Measurements from ENCODE around the gene IL1RN.

The IL1RN gene

GRCh38 chr2:113127646-113128570 is 510 bp downstream of the IL1RN start:
- H3K27me3 Mint-ChIP-seq (ENCODE audit: low read depth): no peaks in the 10 kb centered on the region
- H3K4me3 Mint-ChIP-seq: no peak overlapping the region
- no peak for DNase-seq (ENCODE audit: low spot score)
- peaks cover 25% of the 10 kb centered on the region for H3K4me1 Mint-ChIP-seq (ENCODE audit: low read depth)
- H3K27ac Mint-ChIP-seq: no peak overlapping the region
- no peaks in the 10 kb centered on the region for H3K9me3 Mint-ChIP-seq
- H3K36me3 Mint-ChIP-seq (ENCODE audit: low read depth): no peaks in the 10 kb centered on the region

DNA sequence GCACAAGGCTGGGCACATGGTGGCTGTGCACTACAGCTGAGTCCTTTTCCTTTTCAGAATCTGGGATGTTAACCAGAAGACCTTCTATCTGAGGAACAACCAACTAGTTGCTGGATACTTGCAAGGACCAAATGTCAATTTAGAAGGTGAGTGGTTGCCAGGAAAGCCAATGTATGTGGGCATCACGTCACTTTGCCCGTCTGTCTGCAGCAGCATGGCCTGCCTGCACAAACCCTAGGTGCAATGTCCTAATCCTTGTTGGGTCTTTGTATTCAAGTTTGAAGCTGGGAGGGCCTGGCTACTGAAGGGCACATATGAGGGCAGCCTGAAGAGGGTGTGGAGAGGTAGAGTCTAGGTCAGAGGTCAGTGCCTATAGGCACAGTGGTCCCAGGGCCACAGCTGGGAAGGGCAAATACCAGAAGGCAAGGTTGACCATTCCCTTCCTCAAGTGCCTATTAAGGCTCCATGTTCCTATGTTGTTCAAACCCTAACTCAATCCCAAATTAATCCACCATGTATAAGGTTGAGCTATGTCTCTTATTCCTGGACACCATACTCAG is 2.2 kb downstream of the IL1RN start:
- no peaks in the 10 kb centered on the region for H3K27me3 Mint-ChIP-seq (ENCODE audit: low read depth)
- no peak overlapping the region for H3K27ac Mint-ChIP-seq
- no peak for DNase-seq (ENCODE audit: low spot score)
- H3K4me1 Mint-ChIP-seq (ENCODE audit: low read depth): peaks cover 21% of the 10 kb centered on the region
- H3K36me3 Mint-ChIP-seq (ENCODE audit: low read depth): no peaks in the 10 kb centered on the region
- no peaks in the 10 kb centered on the region for H3K9me3 Mint-ChIP-seq
- no peak overlapping the region for H3K4me3 Mint-ChIP-seq

- no peak for DNase-seq (ENCODE audit: low spot score)
These were observed 4.2 kb downstream of the IL1RN start for GRCh38 chr2:113131352-113132185.

GRCh38 chr2:113132414-113133021 is 5.1 kb downstream of the IL1RN start:
- DNase-seq (ENCODE audit: low spot score): no peak
- Mint-ChIP-seq H3K27me3 (ENCODE audit: low read depth) (no peaks in the 10 kb centered on the region), H3K27ac (no peak overlapping the region), H3K4me3 (no peak overlapping the region), H3K4me1 (ENCODE audit: low read depth) (peaks cover 16% of the 10 kb centered on the region), H3K36me3 (ENCODE audit: low read depth) (no peaks in the 10 kb centered on the region), H3K9me3 (no peaks in the 10 kb centered on the region)

More at GRCh38 chr2:113131352-113132185, 4.2 kb downstream of the IL1RN start:
- Mint-ChIP-seq H3K27ac (no peak overlapping the region), H3K4me3 (no peak overlapping the region), H3K4me1 (ENCODE audit: low read depth) (peaks cover 15% of the 10 kb centered on the region), H3K27me3 (ENCODE audit: low read depth) (no peaks in the 10 kb centered on the region), H3K9me3 (no peaks in the 10 kb centered on the region), H3K36me3 (ENCODE audit: low read depth) (no peaks in the 10 kb centered on the region)

DNA sequence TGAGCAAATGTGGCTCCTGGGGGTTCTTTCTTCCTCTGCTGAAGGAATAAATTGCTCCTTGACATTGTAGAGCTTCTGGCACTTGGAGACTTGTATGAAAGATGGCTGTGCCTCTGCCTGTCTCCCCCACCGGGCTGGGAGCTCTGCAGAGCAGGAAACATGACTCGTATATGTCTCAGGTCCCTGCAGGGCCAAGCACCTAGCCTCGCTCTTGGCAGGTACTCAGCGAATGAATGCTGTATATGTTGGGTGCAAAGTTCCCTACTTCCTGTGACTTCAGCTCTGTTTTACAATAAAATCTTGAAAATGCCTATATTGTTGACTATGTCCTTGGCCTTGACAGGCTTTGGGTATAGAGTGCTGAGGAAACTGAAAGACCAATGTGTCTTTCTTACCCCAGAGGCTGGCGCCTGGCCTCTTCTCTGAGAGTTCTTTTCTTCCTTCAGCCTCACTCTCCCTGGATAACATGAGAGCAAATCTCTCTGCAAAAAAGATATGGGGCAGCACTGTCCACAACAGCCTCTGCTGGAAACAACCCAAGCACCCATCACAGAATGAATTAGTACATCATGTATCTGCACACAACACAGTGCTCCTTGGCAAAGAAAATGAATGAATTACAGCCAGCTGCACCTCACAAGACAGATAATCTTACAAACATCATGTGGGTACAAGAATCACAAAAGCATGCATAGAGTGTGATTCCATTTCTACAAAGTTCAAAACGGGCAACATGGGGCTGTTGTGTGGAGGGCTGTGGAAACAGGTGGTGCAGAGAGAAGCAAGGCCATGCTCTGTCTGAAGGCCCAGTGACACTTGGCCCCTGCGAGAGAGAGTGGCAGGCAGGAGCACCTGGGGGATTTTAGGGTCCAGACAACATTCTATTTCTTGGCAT is 6.6 kb downstream of the IL1RN start:
- no peak for DNase-seq (ENCODE audit: low spot score)
- Mint-ChIP-seq H3K27ac (no peak overlapping the region), H3K9me3 (no peaks in the 10 kb centered on the region), H3K27me3 (ENCODE audit: low read depth) (no peaks in the 10 kb centered on the region), H3K4me3 (no peak overlapping the region), H3K36me3 (ENCODE audit: low read depth) (no peaks in the 10 kb centered on the region), H3K4me1 (ENCODE audit: low read depth) (peaks cover 27% of the 10 kb centered on the region)

DNA sequence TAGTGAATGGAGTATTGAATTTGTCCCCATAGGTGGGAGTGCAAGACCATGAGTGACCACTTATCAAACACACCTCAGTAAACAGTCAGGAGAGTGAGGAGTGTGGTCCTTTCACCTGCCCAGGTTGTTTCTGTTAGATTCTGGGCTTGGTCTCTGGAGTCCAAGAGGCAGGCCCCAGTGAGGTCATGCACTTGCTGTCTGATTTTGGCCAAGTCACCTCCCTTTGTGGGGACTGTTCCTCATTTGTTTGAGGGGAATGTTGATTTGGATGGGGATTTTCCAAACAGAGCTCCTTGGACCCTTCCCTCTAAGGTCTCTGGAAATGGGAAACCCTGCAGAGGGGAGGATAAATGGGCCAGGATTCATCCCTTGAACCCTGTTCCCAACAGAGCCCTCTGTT is 7.3 kb downstream of the IL1RN start:
- Mint-ChIP-seq H3K27ac (no peak overlapping the region), H3K36me3 (ENCODE audit: low read depth) (no peaks in the 10 kb centered on the region), H3K4me1 (ENCODE audit: low read depth) (peaks cover 28% of the 10 kb centered on the region), H3K9me3 (no peaks in the 10 kb centered on the region), H3K27me3 (ENCODE audit: low read depth) (no peaks in the 10 kb centered on the region), H3K4me3 (no peak overlapping the region)
- no peak for DNase-seq (ENCODE audit: low spot score)

- peaks cover 28% of the 10 kb centered on the region for H3K4me1 Mint-ChIP-seq (ENCODE audit: low read depth)
- DNase-seq (ENCODE audit: low spot score): no peak
- H3K27me3 Mint-ChIP-seq (ENCODE audit: low read depth): no peaks in the 10 kb centered on the region
- no peaks in the 10 kb centered on the region for H3K9me3 Mint-ChIP-seq
- H3K4me3 Mint-ChIP-seq: no peak overlapping the region
- no peak overlapping the region for H3K27ac Mint-ChIP-seq
- no peaks in the 10 kb centered on the region for H3K36me3 Mint-ChIP-seq (ENCODE audit: low read depth)
These were observed 7.9 kb downstream of the IL1RN start for GRCh38 chr2:113135317-113135716.

- Mint-ChIP-seq H3K36me3 (ENCODE audit: low read depth) (no peaks in the 10 kb centered on the region), H3K9me3 (no peaks in the 10 kb centered on the region), H3K27ac (no peak overlapping the region), H3K4me3 (no peak overlapping the region), H3K4me1 (ENCODE audit: low read depth) (peaks cover 28% of the 10 kb centered on the region), H3K27me3 (ENCODE audit: low read depth) (no peaks in the 10 kb centered on the region)
- DNase-seq (ENCODE audit: low spot score): no peak
These were observed 9.7 kb downstream of the IL1RN start for GRCh38 chr2:113136828-113137775.

- Mint-ChIP-seq H3K27ac (no peak overlapping the region), H3K36me3 (ENCODE audit: low read depth) (no peaks in the 10 kb centered on the region), H3K9me3 (no peaks in the 10 kb centered on the region), H3K4me3 (no peak overlapping the region), H3K4me1 (ENCODE audit: low read depth) (peaks cover 28% of the 10 kb centered on the region), H3K27me3 (ENCODE audit: low read depth) (peaks cover 1% of the 10 kb centered on the region)
- no peak for DNase-seq (ENCODE audit: low spot score)
These were observed 10.4 kb downstream of the IL1RN start for GRCh38 chr2:113137827-113138226.

DNA sequence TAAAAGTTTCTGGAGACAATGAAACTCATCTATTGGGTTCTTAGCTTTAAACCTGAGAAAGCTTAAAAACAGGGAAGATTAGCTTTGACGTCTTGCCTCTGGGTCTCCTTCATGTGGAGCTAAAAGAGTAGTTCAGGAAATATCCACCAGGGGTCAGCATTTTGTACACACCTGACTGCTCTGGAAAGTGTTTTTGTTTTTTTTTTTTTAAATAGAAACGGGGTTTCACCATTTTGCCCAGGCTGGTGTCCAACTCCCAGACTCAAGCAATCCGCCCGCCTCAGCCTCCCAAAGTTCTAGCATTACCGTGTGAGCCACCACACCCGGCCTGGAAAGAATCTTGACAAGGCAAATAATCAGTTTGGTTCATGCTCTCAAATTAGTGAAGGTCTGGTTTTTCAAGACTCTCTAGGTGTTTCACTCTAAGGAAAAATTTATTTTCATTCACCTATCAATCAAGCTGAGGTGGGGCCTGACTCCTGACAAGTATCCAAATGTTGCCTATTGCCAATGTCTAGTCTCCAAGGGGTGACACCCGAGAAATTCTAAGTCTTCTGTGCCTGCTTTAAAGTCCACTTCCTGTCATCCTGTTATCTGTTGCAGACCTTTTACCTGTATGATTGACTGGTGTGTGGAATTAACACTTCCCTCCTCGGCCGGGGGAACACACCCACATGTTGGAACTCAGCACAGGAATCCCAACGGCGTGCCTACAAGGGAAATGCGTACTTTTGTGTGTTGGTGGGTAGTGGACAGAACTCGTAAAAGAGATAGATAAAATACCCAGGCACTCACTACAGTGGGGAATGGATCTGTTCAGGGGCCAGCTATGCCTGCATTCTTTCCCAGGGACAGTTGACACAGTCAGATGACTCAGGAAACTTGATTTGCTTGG is 11.3 kb downstream of the IL1RN start:
- peaks cover 25% of the 10 kb centered on the region for H3K4me1 Mint-ChIP-seq (ENCODE audit: low read depth)
- H3K9me3 Mint-ChIP-seq: no peaks in the 10 kb centered on the region
- H3K36me3 Mint-ChIP-seq (ENCODE audit: low read depth): no peaks in the 10 kb centered on the region
- peaks cover 5% of the 10 kb centered on the region for H3K27me3 Mint-ChIP-seq (ENCODE audit: low read depth)
- peak overlapping the region; percentile 10 for H3K27ac Mint-ChIP-seq
- DNase-seq (ENCODE audit: low spot score): peak; percentile 51
- H3K4me3 Mint-ChIP-seq: peak overlapping the region; percentile 30

GRCh38 chr2:113141451-113141850 is 14.1 kb downstream of the IL1RN start:
- Mint-ChIP-seq H3K27me3 (ENCODE audit: low read depth) (peaks cover 26% of the 10 kb centered on the region), H3K27ac (no peak overlapping the region), H3K4me1 (ENCODE audit: low read depth) (peaks cover 17% of the 10 kb centered on the region), H3K36me3 (ENCODE audit: low read depth) (no peaks in the 10 kb centered on the region), H3K9me3 (peaks cover 11% of the 10 kb centered on the region), H3K4me3 (no peak overlapping the region)
- no peak for DNase-seq (ENCODE audit: low spot score)
